GM23248 (cell line): Measurements from ENCODE around the gene STAT6. TPM values are rescaled to one million over a fixed set of nuclear protein-coding genes. Genes with fewer than 3 reads are reported as not detected.
A peak's percentile ranks its signal among the peaks of the same experiment; 100 is the strongest.

ENCODE experiments used
- DNase-seq: peaks from one replicate; pipeline ENCODE4 v3.0.0-alpha.2; 2015
- H2AFZ ChIP-seq: fragments of 200-600 bp; sonication (generic); 2 replicates; pipeline ENCODE4 v1.6.1; 2016; ENCODE audit warnings: antibody characterized with exemption
- H3F3A ChIP-seq: fragments of 200-600 bp; sonication (generic); 2 replicates; pipeline ENCODE4 v1.6.1; 2016; ENCODE audit warnings: mild to moderate bottlenecking, antibody characterized with exemption, mixed run types; ENCODE audit not compliant: insufficient read depth
- H3K27ac ChIP-seq: fragments of 200-600 bp; sonication (generic); 2 replicates; pipeline ENCODE4 v1.5.1; 2016; ENCODE audit warnings: mild to moderate bottlenecking
- H3K27me3 ChIP-seq: fragments of 200-600 bp; sonication (generic); replicated peaks from 2 replicates; pipeline ENCODE4 v1.6.1; 2016; ENCODE audit warnings: mild to moderate bottlenecking; ENCODE audit not compliant: insufficient read depth
- H3K36me3 ChIP-seq: fragments of 200-600 bp; sonication (generic); 2 replicates; pipeline ENCODE4 v1.6.1; 2016; ENCODE audit warnings: low read depth, mild to moderate bottlenecking
- H3K4me1 ChIP-seq: fragments of 200-600 bp; sonication (generic); 2 replicates; pipeline ENCODE4 v1.6.1; 2016; ENCODE audit warnings: mild to moderate bottlenecking; ENCODE audit not compliant: insufficient read depth
- H3K4me2 ChIP-seq: fragments of 200-600 bp; sonication (generic); one replicate; pipeline ENCODE4 v1.6.1; 2016; ENCODE audit warnings: mild to moderate bottlenecking; ENCODE audit not compliant: unreplicated experiment
- H3K4me3 ChIP-seq: fragments of 200-600 bp; sonication (generic); 2 replicates; pipeline ENCODE4 v1.5.1; 2016; ENCODE audit warnings: mild to moderate bottlenecking
- H3K79me2 ChIP-seq: fragments of 200-600 bp; sonication (generic); 2 replicates; pipeline ENCODE4 v1.6.1; 2016; ENCODE audit warnings: mild to moderate bottlenecking; ENCODE audit not compliant: insufficient read depth
- H3K9ac ChIP-seq: fragments of 200-600 bp; sonication (generic); 2 replicates; pipeline ENCODE4 v1.6.1; 2016; ENCODE audit warnings: mild to moderate bottlenecking
- H3K9me2 ChIP-seq: fragments of 200-600 bp; sonication (generic); 2 replicates; pipeline ENCODE4 v1.6.1; 2016; ENCODE audit warnings: mixed run types, mild to moderate bottlenecking, moderate library complexity; ENCODE audit not compliant: insufficient read depth
- H3K9me3 ChIP-seq: fragments of 200-600 bp; sonication (generic); one replicate; pipeline ENCODE4 v1.6.1; 2017; ENCODE audit warnings: low read depth
- H4K20me1 ChIP-seq: fragments of 200-600 bp; sonication (generic); 2 replicates; pipeline ENCODE4 v1.6.0; 2016; ENCODE audit not compliant: insufficient read depth
- EZH2 ChIP-seq: fragments of 200-600 bp; sonication (generic); IDR thresholded peaks from 2 replicates; pipeline ENCODE4 v1.6.1; 2018; ENCODE audit warnings: antibody characterized with exemption, mild to moderate bottlenecking; ENCODE audit not compliant: insufficient read depth, poor library complexity, severe bottlenecking
- EZH2phosphoT487 ChIP-seq: fragments of 200-600 bp; sonication (generic); IDR thresholded peaks from 2 replicates; pipeline ENCODE4 v1.6.1; 2018; ENCODE audit warnings: antibody characterized with exemption, moderate library complexity, mild to moderate bottlenecking, low read depth; ENCODE audit not compliant: insufficient read depth
- WGBS, 2 experiments: methylation state at CpG; one replicate each; pipeline ENCODE4 v1.1.6; 2015 to 2017; ENCODE audit warnings: low lambda C conversion rate in 2 of 2, low coverage in 1 of 2; ENCODE audit errors: missing lambda C conversion rate in 2 of 2; 5-methylcytosine and 5-hydroxymethylcytosine counted together
- in situ Hi-C: fragments of 300-500 bp; cut with MboI; formaldehyde crosslinking; loops from 2 replicates; pipeline ENCODE4 v1.15.0; 2020
- polyA plus RNA-seq: library from polyadenylated mRNA; unstranded; fragments of >200 nt; fragmentation: Nextera tagmentation; extraction: Ambion mirVana; gene quantifications from 2 replicates; pipeline ENCODE4 v1.2.1, GENCODE V29; 2016
- total RNA-seq: library from RNA; depleted of rRNA; stranded (reverse); fragments of >200 nt; shearing (Covaris generic); gene quantifications from 2 replicates; pipeline ENCODE4 v1.2.3, GENCODE V29; 2014; rRNA removed

Gene STAT6, protein sequence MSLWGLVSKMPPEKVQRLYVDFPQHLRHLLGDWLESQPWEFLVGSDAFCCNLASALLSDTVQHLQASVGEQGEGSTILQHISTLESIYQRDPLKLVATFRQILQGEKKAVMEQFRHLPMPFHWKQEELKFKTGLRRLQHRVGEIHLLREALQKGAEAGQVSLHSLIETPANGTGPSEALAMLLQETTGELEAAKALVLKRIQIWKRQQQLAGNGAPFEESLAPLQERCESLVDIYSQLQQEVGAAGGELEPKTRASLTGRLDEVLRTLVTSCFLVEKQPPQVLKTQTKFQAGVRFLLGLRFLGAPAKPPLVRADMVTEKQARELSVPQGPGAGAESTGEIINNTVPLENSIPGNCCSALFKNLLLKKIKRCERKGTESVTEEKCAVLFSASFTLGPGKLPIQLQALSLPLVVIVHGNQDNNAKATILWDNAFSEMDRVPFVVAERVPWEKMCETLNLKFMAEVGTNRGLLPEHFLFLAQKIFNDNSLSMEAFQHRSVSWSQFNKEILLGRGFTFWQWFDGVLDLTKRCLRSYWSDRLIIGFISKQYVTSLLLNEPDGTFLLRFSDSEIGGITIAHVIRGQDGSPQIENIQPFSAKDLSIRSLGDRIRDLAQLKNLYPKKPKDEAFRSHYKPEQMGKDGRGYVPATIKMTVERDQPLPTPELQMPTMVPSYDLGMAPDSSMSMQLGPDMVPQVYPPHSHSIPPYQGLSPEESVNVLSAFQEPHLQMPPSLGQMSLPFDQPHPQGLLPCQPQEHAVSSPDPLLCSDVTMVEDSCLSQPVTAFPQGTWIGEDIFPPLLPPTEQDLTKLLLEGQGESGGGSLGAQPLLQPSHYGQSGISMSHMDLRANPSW
- 95.1 and 103 TPM in 2 replicates for total RNA-seq
- 67.4 and 70.7 TPM in 2 replicates for polyA plus RNA-seq

GRCh38 chr12:57111031-57111734 is at the start of gene STAT6:
Gene STAT6, minus strand, starts transcription at chr12:57111362. Its CDS starts 3,084 bp downstream, at chr12:57108278.
- Histone ChIP-seq H3K79me2 (peaks cover 48% of the 10 kb centered on the region), H4K20me1 (no peaks in the 10 kb centered on the region), H3K27me3 (no peaks in the 10 kb centered on the region), H3K4me1 (peaks cover 34% of the 10 kb centered on the region), H3K9me3 (no peaks in the 10 kb centered on the region), H3K9ac (peak within 1 kb of the TSS; percentile 94), H3K4me3 (peak within 1 kb of the TSS; percentile 83), H3K9me2 (no peaks in the 10 kb centered on the region), H3K4me2 (peak within 1 kb of the TSS; percentile 97), H3K36me3 (peaks cover 3% of the 10 kb centered on the region; the same call in 1 of the 2 replicates), H3F3A (peaks cover 6% of the 10 kb centered on the region; the same call in 1 of the 2 replicates), H3K27ac (peak within 1 kb of the TSS; percentile 98), H2AFZ (peak within 1 kb of the TSS; percentile 64)
- TF ChIP-seq EZH2phosphoT487 (no peak), EZH2 (no peak)
- in situ Hi-C loops = no loop called here
- peak; percentile 92 for DNase-seq
- 0 to 1% methylated on average over 7 to 13 of the region's 13 CpGs for WGBS, 2 experiments

DNA sequence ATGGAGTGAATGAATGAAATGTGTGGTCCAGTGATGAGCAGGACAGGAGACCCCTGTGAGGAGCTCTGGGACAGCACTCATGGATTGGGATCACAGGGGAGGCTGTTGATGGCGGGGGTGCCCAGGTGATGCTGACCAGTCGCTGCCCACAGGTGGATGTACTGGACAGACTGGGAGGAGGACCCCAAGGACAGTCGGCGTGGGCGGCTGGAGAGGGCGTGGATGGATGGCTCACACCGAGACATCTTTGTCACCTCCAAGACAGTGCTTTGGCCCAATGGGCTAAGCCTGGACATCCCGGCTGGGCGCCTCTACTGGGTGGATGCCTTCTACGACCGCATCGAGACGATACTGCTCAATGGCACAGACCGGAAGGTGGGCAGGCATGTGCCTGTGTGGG is 49.6 kb upstream of the STAT6 start:
- Histone ChIP-seq H3K9me3 (no peaks in the 10 kb centered on the region), H4K20me1 (no peaks in the 10 kb centered on the region), H3K27ac (peak overlapping the region; percentile 48; the same call in 1 of the 2 replicates), H3K9me2 (no peaks in the 10 kb centered on the region), H3K4me2 (no peak overlapping the region), H2AFZ (no peak overlapping the region), H3K4me3 (no peak overlapping the region), H3F3A (peaks cover 76% of the 10 kb centered on the region), H3K79me2 (peaks cover 94% of the 10 kb centered on the region), H3K27me3 (no peaks in the 10 kb centered on the region), H3K9ac (no peak overlapping the region), H3K36me3 (peaks cover 76% of the 10 kb centered on the region), H3K4me1 (peaks cover 18% of the 10 kb centered on the region)
- in situ Hi-C loops = no loop called here
- TF ChIP-seq EZH2 (no peak), EZH2phosphoT487 (no peak)
- whole genome bisulfite sequencing, 2 experiments = 80 to 85% methylated on average over 12 to 14 of the region's 14 CpGs
- DNase-seq = no peak

- no peak for DNase-seq
- Histone ChIP-seq H3K4me3 (no peak overlapping the region), H3K9me2 (no peaks in the 10 kb centered on the region), H3K4me2 (no peak overlapping the region), H3K4me1 (peaks cover 11% of the 10 kb centered on the region), H4K20me1 (no peaks in the 10 kb centered on the region), H3K79me2 (peaks cover 98% of the 10 kb centered on the region), H3K36me3 (peaks cover 80% of the 10 kb centered on the region), H3K27me3 (no peaks in the 10 kb centered on the region), H3K9me3 (no peaks in the 10 kb centered on the region), H3F3A (peaks cover 76% of the 10 kb centered on the region), H2AFZ (no peak overlapping the region), H3K27ac (peak overlapping the region; percentile 36; the same call in 1 of the 2 replicates), H3K9ac (0 out of 2 replicates have a peak overlapping the region, but pooled peaks have one; percentile 5)
- TF ChIP-seq EZH2 (no peak), EZH2phosphoT487 (no peak)
- in situ Hi-C loops = no loop called here
- 86 to 90% methylated on average over 4 of the region's 4 CpGs for WGBS, 2 experiments
Observed at GRCh38 chr12:57160040-57160439, 48.9 kb upstream of the STAT6 start.

- Histone ChIP-seq H3K36me3 (peaks cover 79% of the 10 kb centered on the region), H3K27me3 (no peaks in the 10 kb centered on the region), H3K9me3 (no peaks in the 10 kb centered on the region), H3K79me2 (peaks cover 98% of the 10 kb centered on the region), H3K4me3 (no peak overlapping the region), H3K9me2 (no peaks in the 10 kb centered on the region), H4K20me1 (no peaks in the 10 kb centered on the region), H3F3A (peaks cover 76% of the 10 kb centered on the region), H2AFZ (no peak overlapping the region), H3K4me2 (no peak overlapping the region), H3K4me1 (peaks cover 3% of the 10 kb centered on the region), H3K9ac (0 out of 2 replicates have a peak overlapping the region, but pooled peaks have one; percentile 5), H3K27ac (peak overlapping the region; percentile 36)
- TF ChIP-seq EZH2phosphoT487 (no peak), EZH2 (no peak)
- in situ Hi-C loops = no loop called here
- no peak for DNase-seq
- 51 to 52% methylated on average over 4 of the region's 4 CpGs for WGBS, 2 experiments
Observed at GRCh38 chr12:57159311-57159710, 48.1 kb upstream of the STAT6 start.
